Keratinocyte (primary cell): ENCODE measurements around the gene NFATC4. TPM values are rescaled to one million over a fixed set of nuclear protein-coding genes. Genes with fewer than 3 reads are reported as not detected.

Experiments
- DNase-seq: peaks from one replicate; pipeline ENCODE4 v3.0.0-alpha.2; 2011; ENCODE audit warnings: low read depth, missing footprints, low spot score
- FAIRE-seq: peaks from 2 replicates; lab custom pipeline; 2011; peaks lifted over from hg19 to GRCh38; lab: Jason Lieb, UNC
- H2AFZ ChIP-seq: 2 replicates; pipeline ENCODE4 v1.6.0; 2012; ENCODE audit warnings: low read length, control low read depth, inconsistent platforms; ENCODE audit not compliant: control insufficient read depth
- H3K27ac ChIP-seq: 2 replicates; pipeline ENCODE4 v1.5.1; 2011; ENCODE audit warnings: low read length; ENCODE audit not compliant: control insufficient read depth, insufficient read depth
- H3K27me3 ChIP-seq: 3 replicates; pipeline ENCODE4 v1.6.0; 2011; ENCODE audit warnings: low read length; ENCODE audit not compliant: control insufficient read depth, insufficient read depth; ENCODE audit errors: extremely low read depth
- H3K36me3 ChIP-seq, 2 experiments: 2 replicates in 1 of 2; 3 replicates in 1 of 2; pipeline ENCODE4 v1.5.1; 2011; ENCODE audit warnings: low read length in 2 of 2, mild to moderate bottlenecking in 1 of 2; ENCODE audit not compliant: control insufficient read depth in 2 of 2, insufficient read depth in 2 of 2; ENCODE audit errors: extremely low read depth in 1 of 2
- H3K4me1 ChIP-seq: 3 replicates; pipeline ENCODE4 v1.5.1; 2011; ENCODE audit warnings: low read length; ENCODE audit not compliant: control insufficient read depth, insufficient read depth; ENCODE audit errors: extremely low read depth
- H3K4me2 ChIP-seq: 3 replicates; pipeline ENCODE4 v1.6.0; 2011; ENCODE audit warnings: low read depth, low read length; ENCODE audit not compliant: control insufficient read depth, insufficient read depth; ENCODE audit errors: extremely low read depth
- H3K4me3 ChIP-seq, 3 experiments: fragments of 200-600 bp in 1 of 3; sonication (generic) in 1 of 3; 2 replicates in 2 of 3; 3 replicates in 1 of 3; pipeline ENCODE4 v1.5.1; 2011 to 2016; ENCODE audit warnings: low read length in 3 of 3, mild to moderate bottlenecking in 3 of 3, control low read depth in 2 of 3, inconsistent platforms in 1 of 3, low read depth in 1 of 3, mixed read lengths in 1 of 3, mixed run types in 1 of 3, moderate library complexity in 1 of 3; ENCODE audit not compliant: control insufficient read depth in 2 of 3, insufficient read depth in 2 of 3; ENCODE audit errors: extremely low read depth in 1 of 3
- H3K79me2 ChIP-seq: 2 replicates; pipeline ENCODE4 v1.6.0; 2012; ENCODE audit warnings: low read length; ENCODE audit not compliant: control insufficient read depth, insufficient read depth
- H3K9ac ChIP-seq: 3 replicates; pipeline ENCODE4 v1.6.0; 2011; ENCODE audit warnings: low read length; ENCODE audit not compliant: control insufficient read depth, insufficient read depth; ENCODE audit errors: extremely low read depth
- H3K9me1 ChIP-seq: 3 replicates; pipeline ENCODE4 v1.6.0; 2011; ENCODE audit warnings: low read length; ENCODE audit not compliant: control insufficient read depth, insufficient read depth; ENCODE audit errors: extremely low read depth
- H3K9me3 ChIP-seq: 2 replicates; pipeline ENCODE4 v1.5.1; 2012; ENCODE audit warnings: low read depth, low read length; ENCODE audit not compliant: control insufficient read depth
- H4K20me1 ChIP-seq: 3 replicates; pipeline ENCODE4 v1.6.0; 2011; ENCODE audit warnings: low read length; ENCODE audit not compliant: control insufficient read depth, insufficient read depth; ENCODE audit errors: extremely low read depth
- CTCF ChIP-seq, 3 experiments: IDR thresholded peaks in 1 of 3; conservative IDR thresholded peaks in 1 of 3; optimal IDR thresholded peaks in 1 of 3; 2 replicates in 2 of 3; 3 replicates in 1 of 3; pipeline versions ENCODE3 to v1.5.1; 2011; ENCODE audit warnings: low read length in 3 of 3, mild to moderate bottlenecking in 3 of 3, moderate library complexity in 2 of 3, control low read depth in 1 of 3, inconsistent platforms in 1 of 3; ENCODE audit not compliant: insufficient read depth in 2 of 3; ENCODE audit errors: extremely low read depth in 1 of 3
- EZH2 ChIP-seq: IDR thresholded peaks from one replicate; pipeline ENCODE4 v1.6.1; 2012; ENCODE audit warnings: inconsistent platforms, mild to moderate bottlenecking, low read length, moderate library complexity
- dilution Hi-C: fragments of 300-500 bp; cut with MboI; formaldehyde crosslinking; loops from one replicate; pipeline ENCODE4 v1.7.0; 2020; ENCODE audit warnings: low sequenced_read_pairs; ENCODE audit not compliant: extremely low pct_ligation_motif_present
- polyA plus RNA-seq, 5 experiments: library from polyadenylated mRNA; depleted of rRNA in 3 of 5; stranded (reverse) in 3 of 5; stranded (forward) in 1 of 5; unstranded in 1 of 5; fragments of >200 nt; gene quantifications; 1 replicate in 1 of 5; 2 replicates in 3 of 5; 3 replicates in 1 of 5; pipeline versions ENCODE4 v1.2.1 to v1.2.3, GENCODE V29; 2011 to 2012; ENCODE audit warnings: missing spikeins in 2 of 5, low read depth in 1 of 5, low replicate concordance in 1 of 5

The NFATC4 gene
- polyA plus RNA-seq, 1 donor (not counting 4 experiments of a cell fraction or from before 2014, with no cell fraction given), result 0.92 TPM

GRCh38 chr14:24337144-24337823, 30.7 kb upstream of the NFATC4 start:
- Histone ChIP-seq H3K4me3 (no peak overlapping the region), H3K9me1 (no peaks in the 10 kb centered on the region), H3K36me3 (peaks cover 0 to 2% of the 10 kb centered on the region in 2 experiments), H3K4me2 (no peak overlapping the region), H3K4me1 (peaks cover 24% of the 10 kb centered on the region), H3K9ac (no peak overlapping the region), H4K20me1 (no peaks in the 10 kb centered on the region), H3K79me2 (no peaks in the 10 kb centered on the region), H3K27me3 (peaks cover 16% of the 10 kb centered on the region), H2AFZ (no peak overlapping the region), H3K9me3 (no peaks in the 10 kb centered on the region), H3K27ac (no peak overlapping the region)
- no peak for TF ChIP-seq EZH2
- DNase-seq (no peak), FAIRE-seq (no peak)
- dilution Hi-C loops, result no loop called here

- H3K9ac ChIP-seq, result no peak overlapping the region
- H3K79me2 ChIP-seq, result no peaks in the 10 kb centered on the region
- no peak for DNase-seq
- H3K4me3 ChIP-seq, result no peak overlapping the region
- dilution Hi-C loops, result no loop called here
- H3K27ac ChIP-seq, result no peak overlapping the region
- no peak overlapping the region for H2AFZ ChIP-seq
- FAIRE-seq, result no peak
- peaks cover 19% of the 10 kb centered on the region for H3K4me1 ChIP-seq
- H3K4me2 ChIP-seq, result no peak overlapping the region
- peaks cover 0 to 2% of the 10 kb centered on the region in 2 experiments for H3K36me3 ChIP-seq
- H3K9me3 ChIP-seq, result no peaks in the 10 kb centered on the region
- no peaks in the 10 kb centered on the region for H4K20me1 ChIP-seq
- H3K27me3 ChIP-seq, result peaks cover 16% of the 10 kb centered on the region
- no peak for TF ChIP-seq EZH2
- TF ChIP-seq CTCF (optimal IDR thresholded peaks at IDR 0.05 in 1 of 3, IDR thresholded peaks at IDR 0.05 in 1 of 3, conservative IDR thresholded peaks at IDR 0.05 in 1 of 3; ENCODE audit: extremely low read depth in 1 of 3, insufficient read depth in 2 of 3, low read length in 3 of 3), result no peak
- H3K9me1 ChIP-seq, result no peaks in the 10 kb centered on the region
Measured at GRCh38 chr14:24337824-24338175, 30.2 kb upstream of the NFATC4 start.

GRCh38 chr14:24338843-24339242, 29.1 kb upstream of the NFATC4 start:
- H3K9me3 ChIP-seq, result no peaks in the 10 kb centered on the region
- H2AFZ ChIP-seq, result no peak overlapping the region
- dilution Hi-C loops, result no loop called here
- H4K20me1 ChIP-seq, result no peaks in the 10 kb centered on the region
- FAIRE-seq, result no peak
- peaks cover 15% of the 10 kb centered on the region for H3K4me1 ChIP-seq
- peaks cover 0 to 2% of the 10 kb centered on the region in 2 experiments for H3K36me3 ChIP-seq
- H3K27ac ChIP-seq, result no peak overlapping the region
- peak overlapping the region in 2 of 3 experiments; percentile 53 to 86 for H3K4me3 ChIP-seq
- no peaks in the 10 kb centered on the region for H3K9me1 ChIP-seq
- peak overlapping the region; percentile 97 for H3K4me2 ChIP-seq
- H3K27me3 ChIP-seq, result peaks cover 16% of the 10 kb centered on the region
- DNase-seq, result no peak
- H3K79me2 ChIP-seq, result no peaks in the 10 kb centered on the region
- H3K9ac ChIP-seq, result no peak overlapping the region
- TF ChIP-seq CTCF (optimal IDR thresholded peaks at IDR 0.05 in 1 of 3, IDR thresholded peaks at IDR 0.05 in 1 of 3, conservative IDR thresholded peaks at IDR 0.05 in 1 of 3; ENCODE audit: extremely low read depth in 1 of 3, insufficient read depth in 2 of 3, low read length in 3 of 3), result no peak
- TF ChIP-seq EZH2, result no peak
